ENCODE results near the gene FARSA. TPM values are rescaled to one million over a fixed set of nuclear protein-coding genes. Genes with fewer than 3 reads are reported as not detected.
"Not testable (repeated sequence)": the region's sequence is repeated elsewhere in the genome, so short reads cannot be mapped to it uniquely, and the experiment has no call there.

Gene FARSA
- total RNA-seq, 1 experiment from 2014 or later = 194 TPM

DNA sequence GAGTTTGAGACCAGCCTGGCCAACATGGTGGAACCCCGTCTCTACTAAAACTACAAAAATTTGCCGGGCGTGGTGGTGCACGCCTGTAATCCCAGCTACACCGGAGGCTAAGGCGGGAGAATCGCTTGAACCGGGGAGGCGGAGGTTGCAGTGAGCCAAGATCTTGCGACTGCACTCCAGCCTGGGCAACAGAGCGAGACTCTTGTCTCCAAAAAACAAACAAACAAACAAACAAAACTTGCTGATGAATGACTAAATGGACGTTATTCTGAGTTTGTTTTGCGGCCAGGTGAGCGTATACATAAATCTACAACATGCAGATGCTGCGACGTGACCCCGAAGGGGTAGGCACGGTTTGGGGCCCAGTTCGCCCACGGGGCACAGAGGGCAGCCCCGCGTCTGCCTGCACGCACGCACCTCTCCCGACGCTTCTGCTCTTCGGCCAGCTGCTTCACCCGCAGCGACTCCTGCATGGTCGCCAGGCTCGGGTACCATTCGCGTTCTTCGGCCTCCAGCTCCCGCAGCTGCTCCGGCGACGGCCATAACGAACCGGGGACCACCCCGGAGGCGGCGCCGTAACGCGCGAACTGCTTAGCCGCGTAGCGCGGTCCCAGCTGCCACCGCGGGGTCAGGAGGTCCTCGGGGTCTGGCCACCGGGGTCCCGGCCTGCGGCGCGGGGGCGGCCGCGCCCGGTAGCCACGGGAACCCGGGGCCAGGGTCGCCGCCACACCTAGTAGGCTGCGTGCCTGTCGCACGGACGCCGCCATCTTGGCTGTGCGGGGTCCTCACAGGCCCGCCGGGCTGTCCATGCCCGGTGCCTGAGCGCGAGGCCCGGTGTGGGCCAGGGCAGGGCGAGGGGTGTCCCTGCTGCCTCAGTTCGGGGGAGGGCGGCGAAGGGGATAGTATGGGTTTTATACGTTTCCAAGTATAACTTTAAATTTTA, 23.2 kb upstream of the FARSA start, which contains the start of gene GADD45GIP1:
GADD45GIP1 (minus strand) TSS at position 778 of the 943 bp plus-strand sequence; CDS start at position 767, 11 bp downstream.
- peaks cover 5% of the 10 kb centered on the region for H3F3A ChIP-seq (ENCODE audit: low read length, unreplicated experiment)
- no TSS peak for BruUV-seq (replicated peaks)
- H3K9ac ChIP-seq (ENCODE audit: low read length) = peak within 1 kb of the TSS; percentile 92
- no peaks in the 10 kb centered on the region for H4K20me1 ChIP-seq (ENCODE audit: low read length)
- peaks cover 15% of the 10 kb centered on the region; the same call in 1 of the 2 replicates for H3K36me3 ChIP-seq (ENCODE audit: low read depth, low read length)
- no peaks in the 10 kb centered on the region for H3K27me3 ChIP-seq (ENCODE audit: low read length)
- CTCF ChIA-PET = interaction anchor here (0.6 kb wide), 1 partner anchor 147 kb away, joined by 19 read pairs; no protein-coding TSS in a partner anchor
- H3K27ac ChIP-seq (ENCODE audit: low read length) = peak within 1 kb of the TSS; percentile 66
- H3K4me2 ChIP-seq (ENCODE audit: low read length) = peak within 1 kb of the TSS; percentile 87
- POLR2A ChIA-PET (ENCODE audit: unreplicated experiment) = interaction anchor here (0.7 kb wide), 1 partner anchor 19 kb away, joined by 3 read pairs; no protein-coding TSS in a partner anchor
- peak; percentile 91 for DNase-seq
- H3K4me1 ChIP-seq (ENCODE audit: insufficient read depth, low read length) = peaks cover 20% of the 10 kb centered on the region
- intact Hi-C loops (cut with micrococcal nuclease) = no loop called here
- peaks cover 50% of the 10 kb centered on the region for H3K79me2 ChIP-seq (ENCODE audit: low read length)
- no peaks in the 10 kb centered on the region for H3K9me3 ChIP-seq (ENCODE audit: low read length)
- no peak for TF ChIP-seq EZH2 (IDR thresholded peaks at IDR 0.05; ENCODE audit: low read length, unreplicated experiment)
- no peak for TF ChIP-seq CTCF (conservative IDR thresholded peaks at IDR 0.05; ENCODE audit: low read depth, low read length)
- no peak for TF ChIP-seq EZH2phosphoT487 (IDR thresholded peaks at IDR 0.05; ENCODE audit: borderline replicate concordance, low read length)
- ATAC-seq = peak; percentile 82
- peak within 1 kb of the TSS; percentile 99 for H2AFZ ChIP-seq (ENCODE audit: low read length)
- H3K4me3 ChIP-seq (ENCODE audit: low read length) = peak within 1 kb of the TSS; percentile 73
- H3K9me2 ChIP-seq (replicated peaks; ENCODE audit: low read length) = no peaks in the 10 kb centered on the region

DNA sequence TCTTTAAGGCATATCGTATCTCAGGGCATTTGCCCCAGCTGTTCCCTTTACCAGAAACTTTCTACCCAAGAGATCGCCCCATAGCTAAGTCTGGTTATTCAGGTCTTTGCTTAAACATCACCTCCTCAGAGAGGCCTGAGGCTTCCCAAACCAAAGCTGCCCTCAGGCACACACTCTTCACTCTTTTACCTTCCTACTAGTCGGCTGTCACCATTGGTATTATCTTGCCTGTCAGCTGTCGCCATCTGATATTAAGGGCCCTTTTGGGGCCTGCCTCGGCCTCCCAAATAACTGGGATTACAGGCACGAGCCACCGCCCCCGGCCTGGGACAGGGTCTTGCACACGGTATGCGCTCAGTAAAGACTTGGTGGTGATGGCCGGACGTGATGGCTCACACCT, 22.5 kb upstream of the FARSA start:
- peaks cover 20% of the 10 kb centered on the region for H3K4me1 ChIP-seq (ENCODE audit: insufficient read depth, low read length)
- H3F3A ChIP-seq (ENCODE audit: low read length, unreplicated experiment) = peaks cover 5% of the 10 kb centered on the region
- H3K9me2 ChIP-seq (replicated peaks; ENCODE audit: low read length) = no peaks in the 10 kb centered on the region
- ChIA-PET CTCF (interaction anchor here (0.6 to 1.1 kb wide), 2 partner anchors 9 to 147 kb away, joined by 5 to 19 read pairs; no protein-coding TSS in a partner anchor), POLR2A (ENCODE audit: unreplicated experiment) (interaction anchor here (0.7 to 1.1 kb wide), 2 partner anchors 10 to 19 kb away, joined by 3 to 6 read pairs; no protein-coding TSS in a partner anchor)
- ATAC-seq (peak; percentile 1), DNase-seq (peak; percentile 49)
- H3K4me2 ChIP-seq (ENCODE audit: low read length) = peak overlapping the region; percentile 87
- no peaks in the 10 kb centered on the region for H3K27me3 ChIP-seq (ENCODE audit: low read length)
- peaks cover 15% of the 10 kb centered on the region; the same call in 1 of the 2 replicates for H3K36me3 ChIP-seq (ENCODE audit: low read depth, low read length)
- no peak overlapping the region for H2AFZ ChIP-seq (ENCODE audit: low read length)
- H3K9ac ChIP-seq (ENCODE audit: low read length) = peak overlapping the region; percentile 92
- H3K4me3 ChIP-seq (ENCODE audit: low read length) = peak overlapping the region; percentile 73
- BruUV-seq (replicated peaks) = TSS peak; percentile 51
- intact Hi-C loops (cut with micrococcal nuclease) = no loop called here
- no peaks in the 10 kb centered on the region for H3K9me3 ChIP-seq (ENCODE audit: low read length)
- TF ChIP-seq CTCF (conservative IDR thresholded peaks at IDR 0.05; ENCODE audit: low read depth, low read length) (no peak), EZH2 (IDR thresholded peaks at IDR 0.05; ENCODE audit: low read length, unreplicated experiment) (no peak), EZH2phosphoT487 (IDR thresholded peaks at IDR 0.05; ENCODE audit: borderline replicate concordance, low read length) (no peak)
- peak overlapping the region; percentile 66; the same call in 1 of the 2 replicates for H3K27ac ChIP-seq (ENCODE audit: low read length)
- H4K20me1 ChIP-seq (ENCODE audit: low read length) = no peaks in the 10 kb centered on the region
- peaks cover 50% of the 10 kb centered on the region for H3K79me2 ChIP-seq (ENCODE audit: low read length)

DNA sequence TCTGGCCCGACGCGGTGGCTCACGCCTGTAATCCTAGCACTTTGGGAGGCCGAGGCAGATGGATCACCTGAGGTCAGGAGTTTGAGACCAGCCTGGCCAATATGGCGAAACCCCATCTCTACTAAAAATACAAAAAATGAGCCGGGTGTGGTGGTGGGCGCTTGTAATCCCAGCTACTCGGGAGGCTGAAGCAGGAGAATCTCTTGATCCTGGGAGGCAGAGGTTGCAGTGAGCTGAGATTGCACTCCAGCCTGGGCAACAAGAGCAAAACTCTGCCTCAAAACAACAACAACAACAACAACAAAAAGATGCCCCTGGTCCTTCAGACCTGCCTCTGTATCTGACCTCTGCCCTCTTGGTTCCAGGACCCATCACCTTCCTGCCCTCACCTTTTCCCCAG, 22.1 kb upstream of the FARSA start:
- BruUV-seq (replicated peaks); H3F3A ChIP-seq (ENCODE audit: low read length, unreplicated experiment); DNase-seq; H3K9me3 ChIP-seq (ENCODE audit: low read length); ATAC-seq; intact Hi-C loops (cut with micrococcal nuclease); H3K27ac ChIP-seq (ENCODE audit: low read length); H3K27me3 ChIP-seq (ENCODE audit: low read length); H3K9me2 ChIP-seq (replicated peaks; ENCODE audit: low read length); H4K20me1 ChIP-seq (ENCODE audit: low read length); H2AFZ ChIP-seq (ENCODE audit: low read length): not testable (repeated sequence)
- peaks cover 15% of the 10 kb centered on the region; the same call in 1 of the 2 replicates for H3K36me3 ChIP-seq (ENCODE audit: low read depth, low read length)
- H3K79me2 ChIP-seq (ENCODE audit: low read length) = peaks cover 50% of the 10 kb centered on the region
- H3K4me1 ChIP-seq (ENCODE audit: insufficient read depth, low read length) = peaks cover 20% of the 10 kb centered on the region
- peak overlapping the region; percentile 87 for H3K4me2 ChIP-seq (ENCODE audit: low read length)
- peak overlapping the region; percentile 92; the same call in 1 of the 2 replicates for H3K9ac ChIP-seq (ENCODE audit: low read length)
- POLR2A ChIA-PET (ENCODE audit: unreplicated experiment) = interaction anchor here (1.1 kb wide), 1 partner anchor 9 kb away, joined by 6 read pairs; no protein-coding TSS in a partner anchor
- peak overlapping the region; percentile 73 for H3K4me3 ChIP-seq (ENCODE audit: low read length)
- CTCF ChIA-PET = interaction anchor here (1.1 kb wide), 1 partner anchor 9 kb away, joined by 5 read pairs; no protein-coding TSS in a partner anchor

All from PC-3 (cell line).